Glutamatergic neuron (in vitro differentiated cells): ENCODE data around the gene STRA8. TPM values are rescaled to one million over a fixed set of nuclear protein-coding genes. Genes with fewer than 3 reads are reported as not detected.
"Not testable (repeated sequence)": the region's sequence is repeated elsewhere in the genome, so short reads cannot be mapped to it uniquely, and the experiment has no call there.

Source experiments
- DNase-seq: peaks from one replicate; pipeline ENCODE4 v3.0.0; 2022
- H3K27ac Mint-ChIP-seq: one replicate; pipeline ENCODE4 v1.8.0; 2020; ENCODE audit warnings: mild to moderate bottlenecking, mixed read lengths, inconsistent platforms; ENCODE audit not compliant: unreplicated experiment
- H3K27me3 Mint-ChIP-seq: one replicate; pipeline ENCODE4 v1.8.0; 2020; ENCODE audit warnings: mild to moderate bottlenecking, moderate library complexity, mixed read lengths, inconsistent platforms; ENCODE audit not compliant: unreplicated experiment
- H3K36me3 Mint-ChIP-seq: one replicate; pipeline ENCODE4 v1.8.0; 2020; ENCODE audit warnings: mild to moderate bottlenecking, mixed read lengths, inconsistent platforms; ENCODE audit not compliant: unreplicated experiment
- H3K4me1 Mint-ChIP-seq: one replicate; pipeline ENCODE4 v1.8.0; 2020; ENCODE audit warnings: mild to moderate bottlenecking, low read depth, mixed read lengths, inconsistent platforms; ENCODE audit not compliant: unreplicated experiment
- H3K4me3 Mint-ChIP-seq: one replicate; pipeline ENCODE4 v1.8.0; 2020; ENCODE audit warnings: mild to moderate bottlenecking, mixed read lengths, inconsistent platforms; ENCODE audit not compliant: unreplicated experiment
- H3K9me3 Mint-ChIP-seq: one replicate; pipeline ENCODE4 v1.8.0; 2020; ENCODE audit warnings: mild to moderate bottlenecking, moderate library complexity, mixed read lengths, inconsistent platforms; ENCODE audit not compliant: unreplicated experiment
- CTCF ChIP-seq: fragments of 200-600 bp; sonication (generic); IDR thresholded peaks from one replicate; pipeline ENCODE4 v1.5.0; 2021; ENCODE audit not compliant: partially characterized antibody, unreplicated experiment
- total RNA-seq: library from RNA; stranded (reverse); fragmentation: NEBNext Ultra II Directional; extraction: Animal tissue kit (Norgen Biotek cat#: 25700); gene quantifications from one replicate; pipeline ENCODE4 v1.2.1, GENCODE V29; 2021; ENCODE audit not compliant: unreplicated experiment

STRA8 gene
- total RNA-seq, 1 donor from 2014 or later = not detected

GRCh38 chr7:135208102-135208793 is 25.4 kb upstream of the STRA8 start:
- H3K36me3 Mint-ChIP-seq = no peaks in the 10 kb centered on the region
- no peak overlapping the region for H3K27ac Mint-ChIP-seq
- no peaks in the 10 kb centered on the region for H3K27me3 Mint-ChIP-seq
- no peaks in the 10 kb centered on the region for H3K9me3 Mint-ChIP-seq
- no peak for TF ChIP-seq CTCF
- DNase-seq = no peak
- no peak overlapping the region for H3K4me3 Mint-ChIP-seq
- peaks cover 6% of the 10 kb centered on the region for H3K4me1 Mint-ChIP-seq

DNA sequence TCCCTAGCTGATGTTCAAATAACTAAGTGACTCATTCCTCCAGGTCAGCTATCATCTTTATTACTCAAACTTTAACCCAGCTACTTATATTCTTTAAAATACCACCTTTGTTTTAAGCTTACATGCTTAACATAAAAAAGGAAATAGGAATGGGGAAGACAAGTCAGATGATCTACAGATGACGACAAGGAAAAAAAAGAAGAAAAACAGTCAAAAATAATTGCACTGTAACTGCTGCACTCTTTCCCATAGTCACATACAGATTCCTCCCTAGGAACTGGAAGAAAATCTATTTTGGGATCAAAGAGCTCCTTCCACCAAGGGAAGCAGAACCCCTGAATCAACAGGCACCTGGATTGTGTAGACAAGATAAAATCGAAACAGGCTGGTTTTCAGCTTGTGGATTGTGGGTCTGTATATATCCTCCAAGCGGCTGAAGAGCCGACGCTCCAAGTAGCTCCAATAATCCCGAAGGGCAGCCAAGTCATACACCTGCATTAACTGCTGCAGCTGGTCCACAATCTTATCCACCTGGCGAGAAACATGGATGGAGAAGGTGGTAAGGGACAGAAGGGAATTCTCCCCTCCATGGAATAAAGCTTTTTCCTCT is 24.3 kb upstream of the STRA8 start:
- H3K4me3 Mint-ChIP-seq = no peak overlapping the region
- H3K36me3 Mint-ChIP-seq = no peaks in the 10 kb centered on the region

DNA sequence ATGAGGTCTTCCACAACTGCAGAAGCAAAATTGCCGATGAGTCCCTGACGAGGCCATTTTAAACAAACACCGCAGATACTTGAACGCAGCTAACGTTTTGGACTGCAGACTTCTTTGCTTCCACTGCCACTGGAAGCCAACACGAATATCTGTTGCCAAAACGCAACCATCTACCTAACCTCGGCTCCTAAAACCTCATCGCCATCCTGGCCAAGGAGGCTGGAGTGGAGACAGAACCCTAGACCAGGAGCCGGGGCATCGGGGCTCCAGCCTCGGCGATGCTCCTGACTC is 22.8 kb upstream of the STRA8 start:
- no peaks in the 10 kb centered on the region for H3K9me3 Mint-ChIP-seq
- H3K4me1 Mint-ChIP-seq = peaks cover 6% of the 10 kb centered on the region
- H3K27ac Mint-ChIP-seq = peak overlapping the region; percentile 55
- DNase-seq = no peak
- peak overlapping the region; percentile 95 for H3K4me3 Mint-ChIP-seq
- no peaks in the 10 kb centered on the region for H3K27me3 Mint-ChIP-seq
- no peak for TF ChIP-seq CTCF
- H3K36me3 Mint-ChIP-seq = no peaks in the 10 kb centered on the region

More for the DNA sequence above, 24.3 kb upstream of the STRA8 start:
- H3K4me1 Mint-ChIP-seq = peaks cover 6% of the 10 kb centered on the region
- no peaks in the 10 kb centered on the region for H3K9me3 Mint-ChIP-seq
- DNase-seq = no peak
- TF ChIP-seq CTCF = no peak
- H3K27ac Mint-ChIP-seq = no peak overlapping the region
- no peaks in the 10 kb centered on the region for H3K27me3 Mint-ChIP-seq

GRCh38 chr7:135211179-135211945 is 22.3 kb upstream of the STRA8 start, which contains the start of gene WDR91:
Gene WDR91, minus strand, starts transcription at chr7:135211526. Its CDS starts 24 bp downstream, at chr7:135211502.
- H3K27me3 Mint-ChIP-seq = no peaks in the 10 kb centered on the region
- H3K4me1 Mint-ChIP-seq = peaks cover 6% of the 10 kb centered on the region
- DNase-seq = peak; percentile 99
- no peaks in the 10 kb centered on the region for H3K36me3 Mint-ChIP-seq
- H3K9me3 Mint-ChIP-seq = no peaks in the 10 kb centered on the region
- H3K27ac Mint-ChIP-seq = peak within 1 kb of the TSS; percentile 94
- H3K4me3 Mint-ChIP-seq = peak within 1 kb of the TSS; percentile 95
- TF ChIP-seq CTCF = no peak

GRCh38 chr7:135211946-135212685 is 21.5 kb upstream of the STRA8 start:
- not testable (repeated sequence) for H3K27me3 Mint-ChIP-seq, DNase-seq, H3K36me3 Mint-ChIP-seq, H3K9me3 Mint-ChIP-seq, H3K4me1 Mint-ChIP-seq
- H3K4me3 Mint-ChIP-seq = peak overlapping the region; percentile 91
- H3K27ac Mint-ChIP-seq = peak overlapping the region; percentile 94
